ENCODE results near the gene BTG3.

The BTG3 gene

GRCh38 chr21:17577701-17578100 lies 35.0 kb downstream of the BTG3 start:
- Histone ChIP-seq H3K36me3 (replicated peaks; ENCODE audit: insufficient read depth, low read length) (no peaks in the 10 kb centered on the region), H3F3A (ENCODE audit: insufficient read depth, low read length) (no peaks in the 10 kb centered on the region), H3K9me2 (replicated peaks; ENCODE audit: insufficient read depth, low read length) (no peaks in the 10 kb centered on the region), H2AFZ (ENCODE audit: low read length) (no peak overlapping the region), H3K4me1 (ENCODE audit: low read length) (no peaks in the 10 kb centered on the region), H4K20me1 (ENCODE audit: insufficient read depth, low read length) (no peaks in the 10 kb centered on the region), H3K9me3 (replicated peaks; ENCODE audit: insufficient read depth, low read length) (no peaks in the 10 kb centered on the region), H3K9ac (ENCODE audit: low read length) (no peak overlapping the region), H3K27ac (ENCODE audit: low read length) (no peak overlapping the region), H3K79me2 (ENCODE audit: low read length) (no peaks in the 10 kb centered on the region), H3K27me3 (replicated peaks; ENCODE audit: insufficient read depth, low read length) (no peaks in the 10 kb centered on the region), H3K4me3 (ENCODE audit: low read length) (no peak overlapping the region), H3K4me2 (ENCODE audit: low read depth, low read length) (no peak overlapping the region)
- TF ChIP-seq EZH2phosphoT487 (IDR thresholded peaks at IDR 0.05; ENCODE audit: low read length) (no peak), CTCF (IDR thresholded peaks at IDR 0.05; ENCODE audit: low read length) (no peak)
- no peak for DNase-seq

GRCh38 chr21:17576080-17576835 lies 36.4 kb downstream of the BTG3 start:
- Histone ChIP-seq H3K4me1 (ENCODE audit: low read length) (no peaks in the 10 kb centered on the region), H3K4me2 (ENCODE audit: low read depth, low read length) (no peak overlapping the region), H3K79me2 (ENCODE audit: low read length) (no peaks in the 10 kb centered on the region), H3K9ac (ENCODE audit: low read length) (no peak overlapping the region), H3K36me3 (replicated peaks; ENCODE audit: insufficient read depth, low read length) (no peaks in the 10 kb centered on the region), H4K20me1 (ENCODE audit: insufficient read depth, low read length) (no peaks in the 10 kb centered on the region), H3K4me3 (ENCODE audit: low read length) (no peak overlapping the region), H3K27me3 (replicated peaks; ENCODE audit: insufficient read depth, low read length) (no peaks in the 10 kb centered on the region), H3K27ac (ENCODE audit: low read length) (no peak overlapping the region), H2AFZ (ENCODE audit: low read length) (no peak overlapping the region), H3F3A (ENCODE audit: insufficient read depth, low read length) (no peaks in the 10 kb centered on the region), H3K9me3 (replicated peaks; ENCODE audit: insufficient read depth, low read length) (no peaks in the 10 kb centered on the region), H3K9me2 (replicated peaks; ENCODE audit: insufficient read depth, low read length) (no peaks in the 10 kb centered on the region)
- no peak for DNase-seq
- TF ChIP-seq EZH2 (optimal IDR thresholded peaks at IDR 0.05; ENCODE audit: low read depth, low read length) (no peak), CTCF (IDR thresholded peaks at IDR 0.05; ENCODE audit: low read length) (no peak), EZH2phosphoT487 (IDR thresholded peaks at IDR 0.05; ENCODE audit: low read length) (no peak)

DNA sequence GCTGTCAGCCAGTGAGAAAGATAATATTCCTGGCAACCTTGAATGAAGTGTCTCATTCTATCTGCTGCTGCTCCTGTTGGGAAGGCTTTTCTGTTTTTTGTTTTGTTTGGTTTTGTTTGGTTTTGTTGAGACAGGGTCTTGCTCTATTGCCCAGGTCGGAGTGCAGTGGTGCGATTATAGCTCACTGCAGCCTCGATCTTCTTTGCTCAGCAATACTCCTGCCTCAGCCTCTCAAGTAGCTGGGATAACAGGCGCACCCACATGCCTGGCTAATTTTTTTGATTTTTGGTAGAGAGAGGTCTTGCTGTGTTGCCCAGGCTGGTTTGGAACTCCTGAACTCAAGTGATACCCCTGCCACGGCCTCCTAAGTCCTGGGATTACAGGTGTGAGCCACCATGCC lies 37.6 kb downstream of the BTG3 start:
- Histone ChIP-seq H3K4me2 (ENCODE audit: low read depth, low read length) (no peak overlapping the region), H3F3A (ENCODE audit: insufficient read depth, low read length) (no peaks in the 10 kb centered on the region), H3K4me1 (ENCODE audit: low read length) (no peaks in the 10 kb centered on the region), H3K79me2 (ENCODE audit: low read length) (no peaks in the 10 kb centered on the region), H3K4me3 (ENCODE audit: low read length) (no peak overlapping the region), H3K36me3 (replicated peaks; ENCODE audit: insufficient read depth, low read length) (no peaks in the 10 kb centered on the region), H3K27ac (ENCODE audit: low read length) (no peak overlapping the region), H3K9me2 (replicated peaks; ENCODE audit: insufficient read depth, low read length) (no peaks in the 10 kb centered on the region), H3K27me3 (replicated peaks; ENCODE audit: insufficient read depth, low read length) (no peaks in the 10 kb centered on the region), H2AFZ (ENCODE audit: low read length) (no peak overlapping the region), H3K9ac (ENCODE audit: low read length) (no peak overlapping the region), H3K9me3 (replicated peaks; ENCODE audit: insufficient read depth, low read length) (no peaks in the 10 kb centered on the region), H4K20me1 (ENCODE audit: insufficient read depth, low read length) (no peaks in the 10 kb centered on the region)
- DNase-seq, result no peak
- no peak for TF ChIP-seq EZH2 (optimal IDR thresholded peaks at IDR 0.05; ENCODE audit: low read depth, low read length)
- TF ChIP-seq CTCF (IDR thresholded peaks at IDR 0.05; ENCODE audit: low read length), result no peak
- TF ChIP-seq EZH2phosphoT487 (IDR thresholded peaks at IDR 0.05; ENCODE audit: low read length), result no peak
